ENCODE data around the gene ADGRD1.

ADGRD1 gene

GRCh38 chr12:131048611-131048990 is 94.9 kb downstream of the ADGRD1 start:
- H3K27ac ChIP-seq (ENCODE audit: low read length) = no peak overlapping the region
- no peaks in the 10 kb centered on the region for H3K36me3 ChIP-seq (ENCODE audit: control insufficient read depth in 1 of 2, insufficient read depth in 2 of 2, low read length in 2 of 2)
- H3K27me3 ChIP-seq (ENCODE audit: low read depth, low read length) = no peaks in the 10 kb centered on the region
- no peaks in the 10 kb centered on the region for H3K4me1 ChIP-seq (ENCODE audit: control insufficient read depth in 1 of 2, insufficient read depth in 2 of 2, low read length in 2 of 2)
- H3K4me3 ChIP-seq (ENCODE audit: low read depth in 1 of 2, low read length in 2 of 2) = no peak overlapping the region
- no peaks in the 10 kb centered on the region for H3K9me3 ChIP-seq (ENCODE audit: control insufficient read depth in 1 of 2, low read length in 2 of 2)

GRCh38 chr12:131049002-131049401 is 95.3 kb downstream of the ADGRD1 start:
- H3K27ac ChIP-seq (ENCODE audit: low read length) = no peak overlapping the region
- no peak overlapping the region for H3K4me3 ChIP-seq (ENCODE audit: low read depth in 1 of 2, low read length in 2 of 2)
- no peaks in the 10 kb centered on the region for H3K27me3 ChIP-seq (ENCODE audit: low read depth, low read length)
- no peaks in the 10 kb centered on the region for H3K9me3 ChIP-seq (ENCODE audit: control insufficient read depth in 1 of 2, low read length in 2 of 2)
- no peaks in the 10 kb centered on the region for H3K4me1 ChIP-seq (ENCODE audit: control insufficient read depth in 1 of 2, insufficient read depth in 2 of 2, low read length in 2 of 2)
- no peaks in the 10 kb centered on the region for H3K36me3 ChIP-seq (ENCODE audit: control insufficient read depth in 1 of 2, insufficient read depth in 2 of 2, low read length in 2 of 2)

- H3K36me3 ChIP-seq (ENCODE audit: control insufficient read depth in 1 of 2, insufficient read depth in 2 of 2, low read length in 2 of 2) = no peaks in the 10 kb centered on the region
- H3K27ac ChIP-seq (ENCODE audit: low read length) = no peak overlapping the region
- no peaks in the 10 kb centered on the region for H3K9me3 ChIP-seq (ENCODE audit: control insufficient read depth in 1 of 2, low read length in 2 of 2)
Observed at GRCh38 chr12:131049549-131050339, 96.0 kb downstream of the ADGRD1 start.

GRCh38 chr12:131050463-131051154 is 96.9 kb downstream of the ADGRD1 start:
- no peaks in the 10 kb centered on the region for H3K27me3 ChIP-seq (ENCODE audit: low read depth, low read length)
- H3K9me3 ChIP-seq (ENCODE audit: control insufficient read depth in 1 of 2, low read length in 2 of 2) = no peaks in the 10 kb centered on the region
- no peak overlapping the region for H3K4me3 ChIP-seq (ENCODE audit: low read depth in 1 of 2, low read length in 2 of 2)
- no peak overlapping the region for H3K27ac ChIP-seq (ENCODE audit: low read length)
- H3K36me3 ChIP-seq (ENCODE audit: control insufficient read depth in 1 of 2, insufficient read depth in 2 of 2, low read length in 2 of 2) = no peaks in the 10 kb centered on the region
- H3K4me1 ChIP-seq (ENCODE audit: control insufficient read depth in 1 of 2, insufficient read depth in 2 of 2, low read length in 2 of 2) = no peaks in the 10 kb centered on the region

More at GRCh38 chr12:131049549-131050339, 96.0 kb downstream of the ADGRD1 start:
- Histone ChIP-seq H3K4me1 (ENCODE audit: control insufficient read depth in 1 of 2, insufficient read depth in 2 of 2, low read length in 2 of 2) (no peaks in the 10 kb centered on the region), H3K27me3 (ENCODE audit: low read depth, low read length) (no peaks in the 10 kb centered on the region), H3K4me3 (ENCODE audit: low read depth in 1 of 2, low read length in 2 of 2) (no peak overlapping the region)

GRCh38 chr12:131051155-131051473 is 97.4 kb downstream of the ADGRD1 start:
- H3K27ac ChIP-seq (ENCODE audit: low read length) = no peak overlapping the region
- no peaks in the 10 kb centered on the region for H3K36me3 ChIP-seq (ENCODE audit: control insufficient read depth in 1 of 2, insufficient read depth in 2 of 2, low read length in 2 of 2)
- H3K9me3 ChIP-seq (ENCODE audit: control insufficient read depth in 1 of 2, low read length in 2 of 2) = no peaks in the 10 kb centered on the region
- no peaks in the 10 kb centered on the region for H3K4me1 ChIP-seq (ENCODE audit: control insufficient read depth in 1 of 2, insufficient read depth in 2 of 2, low read length in 2 of 2)
- H3K27me3 ChIP-seq (ENCODE audit: low read depth, low read length) = no peaks in the 10 kb centered on the region
- no peak overlapping the region for H3K4me3 ChIP-seq (ENCODE audit: low read depth in 1 of 2, low read length in 2 of 2)

- Histone ChIP-seq H3K27me3 (ENCODE audit: low read depth, low read length) (no peaks in the 10 kb centered on the region), H3K4me1 (ENCODE audit: control insufficient read depth in 1 of 2, insufficient read depth in 2 of 2, low read length in 2 of 2) (no peaks in the 10 kb centered on the region), H3K4me3 (ENCODE audit: low read depth in 1 of 2, low read length in 2 of 2) (no peak overlapping the region), H3K27ac (ENCODE audit: low read length) (no peak overlapping the region), H3K36me3 (ENCODE audit: control insufficient read depth in 1 of 2, insufficient read depth in 2 of 2, low read length in 2 of 2) (no peaks in the 10 kb centered on the region), H3K9me3 (ENCODE audit: control insufficient read depth in 1 of 2, low read length in 2 of 2) (no peaks in the 10 kb centered on the region)
Observed at GRCh38 chr12:131052063-131052781, 98.5 kb downstream of the ADGRD1 start.

- H3K27me3 ChIP-seq (ENCODE audit: low read depth, low read length) = no peaks in the 10 kb centered on the region
- no peaks in the 10 kb centered on the region for H3K9me3 ChIP-seq (ENCODE audit: control insufficient read depth in 1 of 2, low read length in 2 of 2)
- H3K36me3 ChIP-seq (ENCODE audit: control insufficient read depth in 1 of 2, insufficient read depth in 2 of 2, low read length in 2 of 2) = no peaks in the 10 kb centered on the region
- no peak overlapping the region for H3K27ac ChIP-seq (ENCODE audit: low read length)
- H3K4me3 ChIP-seq (ENCODE audit: low read depth in 1 of 2, low read length in 2 of 2) = no peak overlapping the region
- H3K4me1 ChIP-seq (ENCODE audit: control insufficient read depth in 1 of 2, insufficient read depth in 2 of 2, low read length in 2 of 2) = no peaks in the 10 kb centered on the region
Observed at GRCh38 chr12:131052929-131053328, 99.2 kb downstream of the ADGRD1 start.

- Histone ChIP-seq H3K27ac (ENCODE audit: low read length) (no peak overlapping the region), H3K27me3 (ENCODE audit: low read depth, low read length) (no peaks in the 10 kb centered on the region), H3K9me3 (ENCODE audit: control insufficient read depth in 1 of 2, low read length in 2 of 2) (no peaks in the 10 kb centered on the region), H3K36me3 (ENCODE audit: control insufficient read depth in 1 of 2, insufficient read depth in 2 of 2, low read length in 2 of 2) (no peaks in the 10 kb centered on the region), H3K4me1 (ENCODE audit: control insufficient read depth in 1 of 2, insufficient read depth in 2 of 2, low read length in 2 of 2) (no peaks in the 10 kb centered on the region), H3K4me3 (ENCODE audit: low read depth in 1 of 2, low read length in 2 of 2) (no peak overlapping the region)
Observed at GRCh38 chr12:131053567-131053966, 99.9 kb downstream of the ADGRD1 start.

- Histone ChIP-seq H3K4me3 (ENCODE audit: low read depth in 1 of 2, low read length in 2 of 2) (no peak overlapping the region), H3K4me1 (ENCODE audit: control insufficient read depth in 1 of 2, insufficient read depth in 2 of 2, low read length in 2 of 2) (no peaks in the 10 kb centered on the region), H3K27ac (ENCODE audit: low read length) (no peak overlapping the region), H3K9me3 (ENCODE audit: control insufficient read depth in 1 of 2, low read length in 2 of 2) (no peaks in the 10 kb centered on the region), H3K36me3 (ENCODE audit: control insufficient read depth in 1 of 2, insufficient read depth in 2 of 2, low read length in 2 of 2) (no peaks in the 10 kb centered on the region), H3K27me3 (ENCODE audit: low read depth, low read length) (no peaks in the 10 kb centered on the region)
Observed at GRCh38 chr12:131054345-131055092, 100.8 kb downstream of the ADGRD1 start.

- no peaks in the 10 kb centered on the region for H3K27me3 ChIP-seq (ENCODE audit: low read depth, low read length)
- H3K36me3 ChIP-seq (ENCODE audit: control insufficient read depth in 1 of 2, insufficient read depth in 2 of 2, low read length in 2 of 2) = no peaks in the 10 kb centered on the region
- H3K4me3 ChIP-seq (ENCODE audit: low read depth in 1 of 2, low read length in 2 of 2) = no peak overlapping the region
- no peaks in the 10 kb centered on the region for H3K9me3 ChIP-seq (ENCODE audit: control insufficient read depth in 1 of 2, low read length in 2 of 2)
- H3K4me1 ChIP-seq (ENCODE audit: control insufficient read depth in 1 of 2, insufficient read depth in 2 of 2, low read length in 2 of 2) = no peaks in the 10 kb centered on the region
- H3K27ac ChIP-seq (ENCODE audit: low read length) = no peak overlapping the region
Observed at GRCh38 chr12:131055093-131055465, 101.4 kb downstream of the ADGRD1 start.

- no peaks in the 10 kb centered on the region for H3K9me3 ChIP-seq (ENCODE audit: control insufficient read depth in 1 of 2, low read length in 2 of 2)
- H3K27ac ChIP-seq (ENCODE audit: low read length) = no peak overlapping the region
- no peaks in the 10 kb centered on the region for H3K27me3 ChIP-seq (ENCODE audit: low read depth, low read length)
- no peak overlapping the region for H3K4me3 ChIP-seq (ENCODE audit: low read depth in 1 of 2, low read length in 2 of 2)
- H3K36me3 ChIP-seq (ENCODE audit: control insufficient read depth in 1 of 2, insufficient read depth in 2 of 2, low read length in 2 of 2) = no peaks in the 10 kb centered on the region
- H3K4me1 ChIP-seq (ENCODE audit: control insufficient read depth in 1 of 2, insufficient read depth in 2 of 2, low read length in 2 of 2) = no peaks in the 10 kb centered on the region
Observed at GRCh38 chr12:131055596-131056233, 102.0 kb downstream of the ADGRD1 start.
